ENCODE data around the gene MAN1C1.

MAN1C1 gene

DNA sequence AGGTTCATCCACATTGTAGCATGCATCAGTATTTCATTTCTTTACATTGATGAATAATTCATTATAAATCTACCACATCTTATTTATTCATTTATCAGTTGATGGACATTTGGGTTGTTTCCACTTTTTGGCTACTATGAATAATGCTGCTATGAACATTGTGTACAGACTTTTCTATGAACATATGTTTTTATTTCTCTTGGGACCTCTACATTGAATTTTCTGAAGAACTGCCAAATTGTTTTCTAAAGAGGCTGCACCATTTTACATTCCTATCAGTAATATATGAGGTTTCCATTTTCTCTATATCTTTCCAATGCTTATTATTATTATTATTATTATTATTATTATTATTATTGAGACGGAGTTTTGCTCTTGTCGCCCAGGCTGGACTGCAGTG is 102.1 kb downstream of the MAN1C1 start:
- DNase-seq (ENCODE audit: low read depth), result no peak
- TF ChIP-seq, protein P1, sequence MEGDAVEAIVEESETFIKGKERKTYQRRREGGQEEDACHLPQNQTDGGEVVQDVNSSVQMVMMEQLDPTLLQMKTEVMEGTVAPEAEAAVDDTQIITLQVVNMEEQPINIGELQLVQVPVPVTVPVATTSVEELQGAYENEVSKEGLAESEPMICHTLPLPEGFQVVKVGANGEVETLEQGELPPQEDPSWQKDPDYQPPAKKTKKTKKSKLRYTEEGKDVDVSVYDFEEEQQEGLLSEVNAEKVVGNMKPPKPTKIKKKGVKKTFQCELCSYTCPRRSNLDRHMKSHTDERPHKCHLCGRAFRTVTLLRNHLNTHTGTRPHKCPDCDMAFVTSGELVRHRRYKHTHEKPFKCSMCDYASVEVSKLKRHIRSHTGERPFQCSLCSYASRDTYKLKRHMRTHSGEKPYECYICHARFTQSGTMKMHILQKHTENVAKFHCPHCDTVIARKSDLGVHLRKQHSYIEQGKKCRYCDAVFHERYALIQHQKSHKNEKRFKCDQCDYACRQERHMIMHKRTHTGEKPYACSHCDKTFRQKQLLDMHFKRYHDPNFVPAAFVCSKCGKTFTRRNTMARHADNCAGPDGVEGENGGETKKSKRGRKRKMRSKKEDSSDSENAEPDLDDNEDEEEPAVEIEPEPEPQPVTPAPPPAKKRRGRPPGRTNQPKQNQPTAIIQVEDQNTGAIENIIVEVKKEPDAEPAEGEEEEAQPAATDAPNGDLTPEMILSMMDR (IDR thresholded peaks at IDR 0.05; ENCODE audit: insufficient read depth, low read depth, low read length, missing control alignments), result no peak
- no peak overlapping the region for H3K4me3 ChIP-seq (ENCODE audit: low read depth, low read length)

- TF ChIP-seq, protein P1 (IDR thresholded peaks at IDR 0.05; ENCODE audit: insufficient read depth, low read depth, low read length, missing control alignments), result no peak
- H3K4me3 ChIP-seq (ENCODE audit: low read depth, low read length), result no peak overlapping the region
- DNase-seq (ENCODE audit: low read depth), result no peak
Measured at GRCh38 chr1:25720624-25721023, 104.0 kb downstream of the MAN1C1 start.

DNA sequence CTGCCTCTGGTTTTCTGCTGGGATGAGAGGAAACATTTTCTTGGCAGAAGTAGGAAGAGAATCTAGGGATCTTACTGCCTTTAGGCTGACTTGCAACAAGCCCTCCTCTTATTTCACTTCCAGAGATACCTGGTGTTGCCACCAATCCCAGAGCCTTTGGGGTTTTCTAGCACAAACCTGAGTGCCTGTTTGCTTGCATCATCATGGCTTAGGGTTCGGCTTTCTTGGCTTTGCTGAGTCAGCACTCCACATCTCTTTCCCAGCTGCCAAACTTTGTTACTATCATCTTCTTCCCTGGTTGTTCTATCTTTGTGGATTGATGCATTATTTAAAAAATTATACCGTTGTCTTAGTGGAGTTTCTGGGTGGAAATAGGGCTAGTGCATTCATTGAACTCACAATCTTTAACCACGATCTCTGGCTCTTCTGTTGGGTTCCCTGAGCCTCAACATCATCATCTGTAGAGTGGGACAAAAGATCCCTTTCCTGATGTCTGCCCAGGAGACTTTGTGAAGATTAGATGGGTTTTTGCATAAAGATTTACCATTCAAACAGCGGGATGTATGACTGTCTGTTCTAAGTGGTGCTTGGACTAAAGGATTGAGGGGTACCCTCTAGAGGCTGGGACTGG is 106.8 kb downstream of the MAN1C1 start:
- TF ChIP-seq, protein P1 (IDR thresholded peaks at IDR 0.05; ENCODE audit: insufficient read depth, low read depth, low read length, missing control alignments), result no peak

GRCh38 chr1:25724201-25724600 is 107.6 kb downstream of the MAN1C1 start:
- no peak for DNase-seq (ENCODE audit: low read depth)
- TF ChIP-seq, protein P1 (IDR thresholded peaks at IDR 0.05; ENCODE audit: insufficient read depth, low read depth, low read length, missing control alignments), result no peak
- H3K4me3 ChIP-seq (ENCODE audit: low read depth, low read length), result no peak overlapping the region

More for the DNA sequence above, 106.8 kb downstream of the MAN1C1 start:
- no peak for DNase-seq (ENCODE audit: low read depth)
- no peak overlapping the region for H3K4me3 ChIP-seq (ENCODE audit: low read depth, low read length)

- no peak for DNase-seq (ENCODE audit: low read depth)
- H3K4me3 ChIP-seq (ENCODE audit: low read depth, low read length), result no peak overlapping the region
- TF ChIP-seq, protein P1 (IDR thresholded peaks at IDR 0.05; ENCODE audit: insufficient read depth, low read depth, low read length, missing control alignments), result no peak
Measured at GRCh38 chr1:25724966-25725365, 108.4 kb downstream of the MAN1C1 start.

- TF ChIP-seq, protein P1 (IDR thresholded peaks at IDR 0.05; ENCODE audit: insufficient read depth, low read depth, low read length, missing control alignments), result no peak
- no peak for DNase-seq (ENCODE audit: low read depth)
- H3K4me3 ChIP-seq (ENCODE audit: low read depth, low read length), result no peak overlapping the region
Measured at GRCh38 chr1:25725482-25725881, 108.9 kb downstream of the MAN1C1 start.

DNA sequence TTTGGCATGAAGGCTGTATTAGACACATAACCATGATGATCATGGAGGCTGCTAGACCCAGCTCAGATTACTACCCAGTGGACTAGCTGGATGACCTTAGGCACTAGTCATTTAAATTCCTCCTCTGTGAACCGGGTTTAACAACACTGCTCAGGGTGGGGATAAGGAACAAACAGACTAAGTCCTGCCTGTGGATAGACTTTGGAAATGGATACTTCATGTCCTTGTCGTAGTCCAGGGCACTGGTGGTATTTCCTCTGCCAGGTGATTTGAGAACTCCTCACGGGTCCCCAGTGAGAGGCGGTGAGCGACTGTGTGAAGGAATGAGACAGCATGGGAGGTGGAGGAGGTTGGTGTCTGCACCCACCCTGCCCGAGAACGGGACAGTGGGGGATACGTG is 110.5 kb downstream of the MAN1C1 start:
- no peak overlapping the region for H3K4me3 ChIP-seq (ENCODE audit: low read depth, low read length)
- TF ChIP-seq, protein P1 (IDR thresholded peaks at IDR 0.05; ENCODE audit: insufficient read depth, low read depth, low read length, missing control alignments), result no peak
- no peak for DNase-seq (ENCODE audit: low read depth)

All from GM12865 (cell line).